Measurements from ENCODE around the gene BRIP1.

BRIP1 gene

DNA sequence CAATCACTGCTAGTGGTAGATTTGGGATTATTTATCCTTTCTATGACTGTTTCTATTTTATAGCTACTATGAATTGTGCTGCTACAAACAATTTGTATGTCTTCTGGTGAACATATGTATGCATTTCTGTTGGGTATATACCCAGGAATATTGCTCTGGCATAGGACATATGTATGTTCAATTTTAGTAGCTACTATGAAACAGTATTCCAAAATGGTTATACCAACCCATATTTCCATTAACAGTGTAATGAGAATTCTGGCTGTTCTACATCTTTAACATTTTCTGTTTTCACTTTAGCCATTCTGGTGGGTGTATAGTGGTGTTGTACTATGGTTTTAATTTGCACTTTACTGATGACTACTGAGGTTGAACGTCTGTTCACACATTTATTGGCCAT, 214.7 kb downstream of the BRIP1 start:
- no peak for DNase-seq

DNA sequence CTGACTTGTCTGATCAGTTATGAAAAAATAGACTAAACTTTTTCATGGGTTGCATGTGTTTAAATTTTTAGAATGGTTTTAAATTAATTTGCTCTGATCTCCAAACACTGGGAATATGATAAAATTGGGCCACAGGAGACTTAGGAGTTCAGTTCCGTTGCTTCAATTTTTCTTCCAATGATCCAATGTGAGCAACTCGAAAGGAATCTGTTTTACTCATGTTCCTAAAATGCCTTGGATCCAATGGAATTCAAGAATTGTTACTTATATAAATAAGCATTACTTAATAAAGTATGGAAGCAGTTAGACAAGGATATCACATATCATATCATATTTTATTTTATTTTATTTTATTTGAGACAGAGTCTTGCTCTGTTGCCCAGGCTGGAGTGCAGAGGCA, 216.3 kb downstream of the BRIP1 start:
- DNase-seq = no peak

DNA sequence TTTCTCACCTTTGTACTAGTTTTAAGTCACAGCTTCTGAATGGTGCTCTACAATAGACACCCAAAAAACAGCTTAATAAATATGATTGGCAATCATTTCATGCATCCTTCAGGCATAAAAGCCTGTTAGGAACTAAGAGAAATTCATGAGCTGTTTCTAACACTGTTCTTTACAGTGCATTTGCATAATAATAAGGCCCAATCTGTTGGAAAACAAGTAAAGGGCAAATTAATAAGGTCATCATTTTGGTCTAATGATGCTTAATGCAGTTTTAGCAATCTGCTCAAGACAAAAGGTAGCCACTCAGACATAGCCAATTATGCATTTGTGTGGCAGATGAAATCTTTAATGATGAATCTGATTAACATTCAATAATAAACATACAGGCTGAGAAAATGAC, 216.8 kb downstream of the BRIP1 start:
- DNase-seq = no peak

DNA sequence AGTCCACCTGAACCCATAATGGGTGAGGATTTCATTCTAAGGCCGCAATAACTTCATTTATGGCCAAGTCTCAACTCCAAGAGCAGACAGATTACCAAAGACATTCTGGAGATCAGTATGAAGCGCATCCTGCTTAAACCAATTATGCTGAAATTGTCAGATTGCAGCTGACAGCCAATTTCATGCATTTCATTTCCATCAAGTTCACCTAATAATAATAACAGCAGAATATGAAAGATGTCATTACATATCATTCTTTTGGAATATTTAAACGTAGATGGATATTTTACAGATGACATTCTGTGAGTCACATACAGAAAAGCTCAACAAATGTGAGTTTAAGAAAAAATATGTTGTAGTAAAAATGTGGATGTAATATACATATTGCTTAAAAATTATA, 217.4 kb downstream of the BRIP1 start:
- DNase-seq = no peak

DNA sequence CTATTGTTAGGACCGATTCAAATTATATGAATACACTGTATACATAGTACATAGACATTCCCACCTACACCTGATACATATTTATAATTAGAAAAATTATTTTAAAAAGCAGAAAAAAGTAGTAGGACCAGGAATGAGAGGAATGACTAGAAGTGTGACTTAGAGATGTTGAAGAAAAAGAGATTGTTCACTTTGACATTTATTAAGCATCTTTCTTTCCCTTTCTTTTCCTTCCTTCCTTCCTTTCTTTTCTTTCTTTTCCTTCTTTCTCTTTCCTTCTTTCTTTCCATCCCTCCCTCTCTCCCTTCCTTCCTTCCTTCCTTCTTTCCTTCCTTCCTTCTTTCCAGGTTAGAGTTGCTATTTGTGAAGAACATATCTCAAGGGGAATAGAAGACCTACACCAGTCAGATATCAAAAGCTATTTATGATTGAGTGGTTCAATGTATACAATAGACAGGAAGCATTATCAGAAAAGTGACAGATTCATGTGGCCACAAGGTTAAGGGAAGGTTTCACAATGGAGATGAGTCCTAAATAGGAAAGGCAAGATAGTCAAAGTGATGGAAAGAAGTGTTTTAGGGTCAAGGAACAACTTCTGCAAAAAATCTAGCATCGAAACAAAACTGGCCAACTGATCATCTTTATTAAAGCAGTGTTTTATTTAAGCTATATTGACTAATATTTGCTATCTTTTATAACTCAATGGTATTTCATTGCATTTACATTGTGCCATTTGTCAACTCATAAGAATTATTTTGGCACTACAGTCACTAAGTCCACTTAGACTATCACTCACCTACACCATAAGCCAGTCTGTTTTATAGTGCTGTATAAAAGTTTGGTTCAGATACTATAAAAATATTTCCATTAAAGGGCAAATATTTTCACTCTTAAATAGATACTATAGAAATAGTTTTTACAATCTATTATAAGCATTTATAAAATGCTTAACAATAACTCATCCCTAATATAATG, 218.2 kb downstream of the BRIP1 start:
- DNase-seq = no peak

DNA sequence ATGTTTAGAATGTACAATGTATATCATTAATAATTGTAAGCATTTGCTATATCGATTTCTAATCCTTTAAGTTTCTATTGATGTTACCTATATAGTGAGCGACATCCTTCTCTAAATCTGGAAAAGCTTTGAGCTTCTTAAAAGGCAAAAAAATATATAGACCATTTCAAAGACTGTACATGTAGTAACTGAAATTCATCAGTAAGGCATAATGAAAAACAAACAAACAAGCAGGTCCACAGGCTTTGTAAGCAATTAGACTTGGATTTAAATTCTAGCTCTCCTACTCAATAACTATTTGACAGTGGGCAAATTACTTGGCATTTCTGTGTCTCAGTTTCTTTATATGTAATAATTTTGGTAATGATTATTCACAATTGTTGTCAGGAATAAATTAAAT, 220.6 kb downstream of the BRIP1 start:
- no peak for DNase-seq

DNA sequence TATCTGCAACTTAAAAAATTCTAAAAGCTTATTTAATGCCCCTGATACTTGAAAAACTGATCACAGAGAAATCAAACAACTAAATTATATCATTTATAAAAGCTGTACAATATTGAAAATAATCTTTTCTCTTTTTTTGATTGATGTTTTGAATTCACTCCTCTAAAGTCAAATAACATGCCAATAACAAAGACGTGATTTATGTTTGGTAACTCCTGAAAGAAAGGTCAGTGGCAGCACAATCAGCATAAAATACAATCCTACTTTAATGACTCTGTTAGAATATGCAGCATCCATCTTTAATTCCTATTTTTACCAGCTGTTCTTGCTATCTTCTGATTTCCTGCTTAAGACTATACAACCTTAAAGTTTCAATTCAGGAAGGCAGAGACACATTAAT, 221.6 kb downstream of the BRIP1 start:
- DNase-seq = no peak

DNA sequence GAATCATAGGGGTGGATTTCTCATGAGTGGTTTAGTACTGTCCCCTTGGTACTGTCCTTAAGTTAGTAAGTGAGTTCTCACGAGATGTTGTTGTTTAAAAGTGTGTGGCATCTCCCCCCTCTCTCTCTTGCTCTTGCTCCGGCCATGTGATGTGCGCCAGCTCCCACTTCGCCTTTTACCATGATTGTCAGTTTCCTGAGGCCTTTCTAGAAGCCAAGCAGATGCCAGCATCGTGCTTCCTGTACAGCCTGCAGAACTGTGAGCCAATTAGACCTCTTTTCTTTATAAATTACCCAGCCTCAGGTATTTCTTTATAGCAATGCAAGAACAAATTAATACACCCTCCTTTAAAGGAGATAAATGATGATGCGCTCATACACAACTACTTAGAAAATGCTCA, 222.2 kb downstream of the BRIP1 start:
- DNase-seq = no peak

DNA sequence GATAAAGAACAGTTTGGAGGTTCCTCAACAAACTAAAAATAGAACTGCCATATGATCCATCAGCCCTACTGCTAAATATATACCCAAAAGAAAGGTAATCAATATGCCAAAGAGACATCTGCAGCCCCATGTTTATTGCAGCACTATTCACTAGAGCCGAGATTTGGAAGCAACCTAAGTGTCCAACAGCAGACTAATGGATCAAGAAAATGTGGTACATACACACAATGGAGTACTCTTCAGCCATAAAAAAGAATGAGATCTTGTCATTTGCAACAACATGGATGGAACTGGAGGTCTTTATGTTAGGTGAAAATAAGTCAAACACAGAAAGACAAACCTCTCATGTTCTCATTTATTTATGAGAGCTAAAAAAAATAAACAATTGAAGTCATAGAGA, 223.5 kb downstream of the BRIP1 start:
- DNase-seq = no peak

DNA sequence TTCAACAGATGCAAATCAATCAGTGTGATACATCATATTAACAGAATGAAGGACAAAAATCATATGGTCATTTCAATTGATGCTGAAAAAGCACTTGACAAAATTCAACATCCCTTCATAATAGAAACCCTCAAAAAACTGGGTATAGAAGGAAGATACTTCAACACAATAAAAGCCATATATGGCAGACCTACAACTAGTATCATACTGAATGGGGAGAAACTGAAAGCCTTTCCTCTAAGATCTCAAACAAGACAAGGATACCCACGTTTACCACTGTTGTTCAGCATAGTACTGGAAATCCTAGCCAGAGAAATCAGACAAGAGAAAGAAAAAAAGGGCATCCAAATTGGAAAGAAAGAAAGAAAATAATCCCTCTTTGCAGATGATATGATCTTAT, 225.2 kb downstream of the BRIP1 start:
- no peak for DNase-seq

DNA sequence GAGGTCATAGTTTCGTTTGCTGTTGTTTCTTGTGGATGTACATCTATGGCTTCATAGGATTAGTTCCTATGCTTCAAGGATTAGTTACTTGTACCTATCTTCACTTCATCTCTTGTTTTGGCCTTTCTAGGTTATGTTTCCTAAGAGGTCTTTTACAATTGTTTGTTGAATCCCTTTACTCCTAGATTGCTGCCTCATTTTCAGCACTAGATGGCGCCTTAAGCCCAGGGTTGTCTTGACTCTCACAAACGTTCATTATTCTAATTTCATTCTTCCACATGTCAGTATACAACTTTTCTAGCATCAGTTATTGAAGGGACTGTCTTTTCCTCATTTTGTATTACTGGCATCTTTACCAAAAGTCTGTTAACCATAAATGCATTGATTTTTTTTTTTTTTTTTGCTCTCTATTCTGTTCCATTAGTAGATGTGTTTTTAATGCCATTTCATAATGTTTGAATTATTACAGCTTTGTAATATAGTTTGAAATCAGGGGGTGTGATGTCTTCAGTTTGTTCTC, 227.4 kb downstream of the BRIP1 start:
- no peak for DNase-seq

GRCh38 chr17:61634942-61635538, 228.3 kb downstream of the BRIP1 start:
- DNase-seq = no peak

DNA sequence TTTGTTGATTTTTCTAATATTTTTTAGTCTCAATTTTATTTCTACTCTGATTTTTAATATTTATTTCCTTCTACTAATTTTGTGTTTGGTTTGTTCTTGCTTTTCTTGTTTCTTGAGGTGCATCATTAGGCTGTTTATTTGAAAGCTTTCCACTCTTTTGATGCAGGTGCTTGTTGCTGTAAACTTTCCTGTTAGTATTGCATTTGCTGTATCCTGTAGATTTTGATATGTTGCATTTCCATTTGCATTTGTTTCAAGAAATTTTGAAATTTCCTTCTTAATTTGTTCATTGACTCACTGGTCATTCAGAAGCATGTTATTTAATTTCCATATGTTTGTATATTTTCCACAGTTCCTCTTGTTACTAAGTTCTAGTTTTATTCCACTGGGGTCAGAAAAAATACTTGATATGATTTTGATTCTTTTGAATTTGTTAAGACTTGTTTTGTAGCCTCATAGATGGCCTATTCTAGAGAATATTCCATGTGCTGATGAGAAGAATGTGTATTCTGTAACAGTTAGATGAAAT, 229.3 kb downstream of the BRIP1 start:
- DNase-seq = no peak

DNA sequence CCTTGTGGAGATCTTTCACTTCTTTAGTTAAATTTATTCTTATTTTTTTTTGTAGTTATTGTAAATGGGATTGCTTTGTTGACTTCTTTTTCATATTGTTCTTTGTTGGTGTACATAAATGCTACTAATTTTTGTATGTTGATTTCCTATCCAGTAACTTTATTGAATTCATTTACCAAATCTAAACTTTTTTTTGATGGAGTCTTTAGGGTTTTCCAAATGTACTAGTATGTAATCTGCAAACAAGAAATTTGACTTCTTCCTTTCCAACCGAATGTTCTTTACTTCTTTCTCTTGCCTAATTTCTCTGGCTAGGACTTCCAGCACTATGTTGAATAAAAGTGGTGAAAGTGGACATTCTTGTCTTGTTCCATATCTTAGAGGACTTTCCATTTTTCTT, 230.5 kb downstream of the BRIP1 start:
- no peak for DNase-seq

DNA sequence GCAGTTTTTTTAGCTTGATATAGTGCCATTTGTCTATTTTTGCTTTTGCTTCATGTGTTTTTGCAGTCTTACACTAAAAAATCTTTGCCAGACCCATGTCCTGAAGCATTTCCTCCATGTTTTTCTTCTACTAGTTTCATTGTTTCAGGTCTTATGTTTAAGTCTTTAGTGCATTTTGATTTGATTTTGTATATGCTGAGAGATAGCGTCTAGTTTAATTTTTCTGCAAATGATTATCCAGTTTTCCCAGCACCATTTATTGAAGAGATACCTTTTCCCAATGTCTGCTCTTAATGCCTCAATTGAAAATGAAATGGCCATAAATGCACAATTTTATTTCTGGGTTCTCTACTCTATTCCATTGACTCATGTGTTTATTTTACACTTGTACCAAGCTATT, 231.5 kb downstream of the BRIP1 start:
- no peak for DNase-seq

Data from 8988T (cell line).